ENCODE measurements around the gene PHF2. TPM values are rescaled to one million over a fixed set of nuclear protein-coding genes. Genes with fewer than 3 reads are reported as not detected.

The PHF2 gene
- total RNA-seq, 4 donors from 2014 or later, result 23.3 to 33.1 (median 28.6) TPM

- peak in 1 of 2 donors; percentile 78 for DNase-seq (ENCODE audit: low spot score in 2 of 2)
- H3K4me3 ChIP-seq (ENCODE audit: low read depth, poor library complexity, severe bottlenecking), result no peak overlapping the region
- WGBS, 2 donors, result 93 to 94% methylated on average over 20 to 23 of the region's 28 CpGs
- intact Hi-C loops (cut with DNase I; ENCODE audit: low total_unique reads), result no loop called here
- TF ChIP-seq, protein P1, sequence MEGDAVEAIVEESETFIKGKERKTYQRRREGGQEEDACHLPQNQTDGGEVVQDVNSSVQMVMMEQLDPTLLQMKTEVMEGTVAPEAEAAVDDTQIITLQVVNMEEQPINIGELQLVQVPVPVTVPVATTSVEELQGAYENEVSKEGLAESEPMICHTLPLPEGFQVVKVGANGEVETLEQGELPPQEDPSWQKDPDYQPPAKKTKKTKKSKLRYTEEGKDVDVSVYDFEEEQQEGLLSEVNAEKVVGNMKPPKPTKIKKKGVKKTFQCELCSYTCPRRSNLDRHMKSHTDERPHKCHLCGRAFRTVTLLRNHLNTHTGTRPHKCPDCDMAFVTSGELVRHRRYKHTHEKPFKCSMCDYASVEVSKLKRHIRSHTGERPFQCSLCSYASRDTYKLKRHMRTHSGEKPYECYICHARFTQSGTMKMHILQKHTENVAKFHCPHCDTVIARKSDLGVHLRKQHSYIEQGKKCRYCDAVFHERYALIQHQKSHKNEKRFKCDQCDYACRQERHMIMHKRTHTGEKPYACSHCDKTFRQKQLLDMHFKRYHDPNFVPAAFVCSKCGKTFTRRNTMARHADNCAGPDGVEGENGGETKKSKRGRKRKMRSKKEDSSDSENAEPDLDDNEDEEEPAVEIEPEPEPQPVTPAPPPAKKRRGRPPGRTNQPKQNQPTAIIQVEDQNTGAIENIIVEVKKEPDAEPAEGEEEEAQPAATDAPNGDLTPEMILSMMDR (IDR thresholded peaks at IDR 0.05), result no peak
- TF ChIP-seq POLR2A (IDR thresholded peaks at IDR 0.05), result no peak
These were observed 68.9 kb downstream of the PHF2 start for GRCh38 chr9:93645149-93645889.

DNA sequence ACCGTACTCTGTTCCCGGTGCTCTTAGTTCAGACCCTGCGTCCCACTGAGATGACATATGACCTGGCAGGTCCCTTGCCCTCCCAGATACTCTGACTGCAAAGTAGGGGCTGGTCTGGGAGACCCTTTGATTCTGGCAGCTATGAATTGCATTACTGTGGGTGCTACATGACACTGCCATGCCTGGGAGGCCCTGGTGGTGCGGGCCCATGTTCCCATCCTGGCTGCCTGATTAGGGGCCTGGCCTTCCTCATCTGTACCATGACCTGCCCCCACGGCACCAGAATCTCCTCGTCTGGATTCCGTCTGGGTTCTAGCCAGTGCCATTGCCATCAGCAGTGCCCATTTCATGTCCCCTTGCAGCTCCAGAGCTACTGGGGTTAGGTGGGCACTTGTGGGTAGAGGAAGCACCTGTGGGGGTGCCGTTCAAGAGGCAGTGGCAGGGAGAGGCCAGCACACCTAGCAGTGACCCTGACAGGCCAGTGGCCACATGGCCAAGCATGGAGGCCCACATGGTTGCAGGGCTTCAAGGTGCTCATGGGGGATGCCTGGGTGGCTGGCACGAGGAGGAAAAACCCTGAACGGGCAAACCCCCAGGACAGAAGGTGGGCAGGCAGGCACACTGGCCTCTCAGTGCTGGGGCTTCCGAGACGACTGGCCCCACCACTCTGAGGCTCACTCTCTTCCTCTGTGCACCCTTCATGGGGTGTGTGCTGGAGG lies 69.7 kb downstream of the PHF2 start:
- intact Hi-C loops (cut with DNase I; ENCODE audit: low total_unique reads), result no loop called here
- no peak overlapping the region for H3K4me3 ChIP-seq (ENCODE audit: low read depth, poor library complexity, severe bottlenecking)
- DNase-seq (ENCODE audit: low spot score in 2 of 2), result peak in 1 of 2 donors; percentile 73
- TF ChIP-seq POLR2A (IDR thresholded peaks at IDR 0.05), result no peak
- TF ChIP-seq, protein P1 (IDR thresholded peaks at IDR 0.05), result no peak
- WGBS, 2 donors, result 93 to 96% methylated on average over 10 to 12 of the region's 12 CpGs

DNA sequence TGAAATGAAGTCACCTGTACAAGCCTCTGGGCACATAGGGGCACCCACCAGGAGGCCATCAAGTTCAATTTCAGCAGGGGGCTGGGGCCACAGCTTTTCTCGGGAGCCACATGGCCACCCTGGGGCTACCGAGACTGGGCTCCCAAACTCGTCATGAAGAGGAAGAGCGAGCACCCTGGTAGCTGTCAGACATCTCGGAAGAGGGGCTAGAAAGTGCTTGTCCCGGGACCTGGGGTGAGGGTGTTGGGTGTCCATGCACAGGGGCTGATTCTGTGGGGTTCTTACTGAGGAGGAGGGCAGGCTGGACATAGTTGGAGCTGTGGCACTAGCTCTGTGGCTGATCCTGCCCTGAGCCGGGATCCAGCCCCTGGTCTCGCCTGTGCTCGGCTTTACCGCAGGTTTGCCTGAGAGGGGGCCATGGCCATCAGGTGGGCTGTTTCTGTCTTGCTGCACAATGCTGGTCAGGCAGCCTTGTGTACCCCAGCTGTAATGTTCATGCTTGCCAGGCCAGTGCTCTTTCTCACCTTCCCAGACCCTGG lies 70.3 kb downstream of the PHF2 start:
- intact Hi-C loops (cut with DNase I; ENCODE audit: low total_unique reads), result no loop called here
- TF ChIP-seq, protein P1 (IDR thresholded peaks at IDR 0.05), result no peak
- no peak for TF ChIP-seq POLR2A (IDR thresholded peaks at IDR 0.05)
- DNase-seq (ENCODE audit: low spot score in 2 of 2), result peak in 1 of 2 donors; percentile 67
- no peak overlapping the region for H3K4me3 ChIP-seq (ENCODE audit: low read depth, poor library complexity, severe bottlenecking)
- 92 to 96% methylated on average over 8 to 10 of the region's 10 CpGs for WGBS, 2 donors

- WGBS, 2 donors, result 87 to 95% methylated on average over 5 of the region's 5 CpGs
- no peak for TF ChIP-seq POLR2A (IDR thresholded peaks at IDR 0.05)
- TF ChIP-seq, protein P1 (IDR thresholded peaks at IDR 0.05), result no peak
- peak in 1 of 2 donors; percentile 60 for DNase-seq (ENCODE audit: low spot score in 2 of 2)
- no peak overlapping the region for H3K4me3 ChIP-seq (ENCODE audit: low read depth, poor library complexity, severe bottlenecking)
- intact Hi-C loops (cut with DNase I; ENCODE audit: low total_unique reads), result no loop called here
These were observed 71.8 kb downstream of the PHF2 start for GRCh38 chr9:93648181-93648580.

DNA sequence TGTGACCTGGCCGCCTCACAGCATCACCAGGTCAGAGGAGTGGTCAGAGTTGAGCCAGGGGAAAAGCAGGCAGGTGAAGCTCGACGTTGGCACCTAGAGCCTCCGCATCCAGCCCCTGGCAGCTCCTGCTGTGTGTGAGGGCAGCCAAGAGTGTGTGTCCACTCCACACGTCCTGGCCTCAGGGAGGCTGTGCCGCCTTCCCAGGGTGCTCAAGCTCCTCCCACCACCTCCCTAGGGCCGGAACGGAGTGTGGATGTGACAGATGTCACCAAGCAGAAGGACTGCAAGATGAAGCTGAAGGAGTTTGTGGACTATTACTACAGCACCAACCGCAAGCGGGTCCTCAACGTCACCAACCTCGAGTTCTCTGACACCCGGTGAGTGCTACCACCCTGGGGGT lies 72.5 kb downstream of the PHF2 start:
- TF ChIP-seq, protein P1 (IDR thresholded peaks at IDR 0.05), result no peak
- no peak for TF ChIP-seq POLR2A (IDR thresholded peaks at IDR 0.05)
- intact Hi-C loops (cut with DNase I; ENCODE audit: low total_unique reads), result no loop called here

More for the DNA sequence above, 72.5 kb downstream of the PHF2 start:
- H3K4me3 ChIP-seq (ENCODE audit: low read depth, poor library complexity, severe bottlenecking), result no peak overlapping the region
- peak in 1 of 2 donors; percentile 76 for DNase-seq (ENCODE audit: low spot score in 2 of 2)
- WGBS, 2 donors, result 93 to 94% methylated on average over 13 of the region's 13 CpGs
